Ovary (tissue), 3 donors: ENCODE measurements around the gene DAP.

Experiments
- EP300 ChIP-seq: sonication (generic); formaldehyde crosslinking; IDR thresholded peaks from one replicate; pipeline ENCODE4 v1.6.1; 2017; ENCODE audit warnings: antibody characterized with exemption
- POLR2A ChIP-seq: fragments of 450-650 bp; IDR thresholded peaks from one replicate; pipeline ENCODE4 v1.6.1; 2017; ENCODE audit warnings: antibody characterized with exemption, mild to moderate bottlenecking, moderate library complexity
- TF ChIP-seq, protein P1 (sequence below), 3 donors: fragments of 450-650 bp in 2 of 3; fragments of 200-600 bp in 1 of 3; IDR thresholded peaks; one replicate each; pipeline versions ENCODE4 v1.5.1 to v1.8.0; 2016 to 2022; ENCODE audit warnings: antibody characterized with exemption in 3 of 3, mild to moderate bottlenecking in 1 of 3
- donor health status: DM: no; HTN: no; CAD: no.

GRCh38 chr5:10635867-10636350, 125.1 kb downstream of the DAP start:
- TF ChIP-seq, protein P1, sequence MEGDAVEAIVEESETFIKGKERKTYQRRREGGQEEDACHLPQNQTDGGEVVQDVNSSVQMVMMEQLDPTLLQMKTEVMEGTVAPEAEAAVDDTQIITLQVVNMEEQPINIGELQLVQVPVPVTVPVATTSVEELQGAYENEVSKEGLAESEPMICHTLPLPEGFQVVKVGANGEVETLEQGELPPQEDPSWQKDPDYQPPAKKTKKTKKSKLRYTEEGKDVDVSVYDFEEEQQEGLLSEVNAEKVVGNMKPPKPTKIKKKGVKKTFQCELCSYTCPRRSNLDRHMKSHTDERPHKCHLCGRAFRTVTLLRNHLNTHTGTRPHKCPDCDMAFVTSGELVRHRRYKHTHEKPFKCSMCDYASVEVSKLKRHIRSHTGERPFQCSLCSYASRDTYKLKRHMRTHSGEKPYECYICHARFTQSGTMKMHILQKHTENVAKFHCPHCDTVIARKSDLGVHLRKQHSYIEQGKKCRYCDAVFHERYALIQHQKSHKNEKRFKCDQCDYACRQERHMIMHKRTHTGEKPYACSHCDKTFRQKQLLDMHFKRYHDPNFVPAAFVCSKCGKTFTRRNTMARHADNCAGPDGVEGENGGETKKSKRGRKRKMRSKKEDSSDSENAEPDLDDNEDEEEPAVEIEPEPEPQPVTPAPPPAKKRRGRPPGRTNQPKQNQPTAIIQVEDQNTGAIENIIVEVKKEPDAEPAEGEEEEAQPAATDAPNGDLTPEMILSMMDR (IDR thresholded peaks at IDR 0.05), result no peak
- TF ChIP-seq POLR2A (no peak), EP300 (no peak)
